NT2/D1 (cell line): ENCODE measurements around the gene SMC3.
A peak's percentile ranks its signal among the peaks of the same experiment; 100 is the strongest.

ENCODE experiments used
- SUZ12 ChIP-seq: IDR thresholded peaks from 2 replicates; pipeline ENCODE4 v1.6.1; 2011; ENCODE audit not compliant: insufficient read length, insufficient read depth; ENCODE audit errors: extremely low read depth
- YY1 ChIP-seq: IDR thresholded peaks from 2 replicates; pipeline ENCODE4 v1.6.1; 2011; ENCODE audit not compliant: insufficient read length, insufficient read depth
- ZNF274 ChIP-seq: IDR thresholded peaks from 2 replicates; pipeline ENCODE4 v1.6.1; 2011; ENCODE audit warnings: mild to moderate bottlenecking, low read depth, low read length

DNA sequence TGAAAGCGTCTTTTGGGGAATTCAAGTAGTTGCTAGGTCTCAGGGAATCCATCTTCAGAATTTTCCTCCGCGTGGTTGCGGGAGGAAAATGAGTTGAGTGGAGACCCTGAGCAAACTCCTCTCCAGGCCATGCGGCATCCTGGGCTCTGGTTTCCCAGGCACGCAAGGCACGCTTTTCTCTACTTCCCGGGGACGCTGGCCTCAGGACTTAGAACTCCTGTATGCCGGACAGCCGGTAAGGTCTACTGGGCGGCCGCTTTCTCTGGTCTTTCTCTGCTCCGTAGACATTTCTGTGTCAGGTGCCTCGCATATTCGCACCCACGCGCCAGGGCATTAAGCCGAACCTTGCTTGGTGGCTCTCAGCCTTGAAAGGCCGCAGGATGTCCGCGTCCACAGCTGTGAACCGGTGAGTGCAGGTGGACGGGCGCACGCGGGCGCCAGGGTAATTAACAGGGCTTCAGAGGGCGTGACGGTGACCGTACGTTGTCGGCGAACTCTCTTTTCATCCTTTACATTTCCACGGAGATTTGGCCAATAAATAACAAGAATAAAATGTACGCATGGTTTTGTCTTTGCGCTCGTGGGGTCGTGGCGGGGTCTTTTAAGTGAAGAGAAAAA lies 75.6 kb downstream of the SMC3 start:
- TF ChIP-seq YY1 (no peak), ZNF274 (no peak), SUZ12 (peak; percentile 82)
